ENCODE data around the gene NEU2.

Gene NEU2

DNA sequence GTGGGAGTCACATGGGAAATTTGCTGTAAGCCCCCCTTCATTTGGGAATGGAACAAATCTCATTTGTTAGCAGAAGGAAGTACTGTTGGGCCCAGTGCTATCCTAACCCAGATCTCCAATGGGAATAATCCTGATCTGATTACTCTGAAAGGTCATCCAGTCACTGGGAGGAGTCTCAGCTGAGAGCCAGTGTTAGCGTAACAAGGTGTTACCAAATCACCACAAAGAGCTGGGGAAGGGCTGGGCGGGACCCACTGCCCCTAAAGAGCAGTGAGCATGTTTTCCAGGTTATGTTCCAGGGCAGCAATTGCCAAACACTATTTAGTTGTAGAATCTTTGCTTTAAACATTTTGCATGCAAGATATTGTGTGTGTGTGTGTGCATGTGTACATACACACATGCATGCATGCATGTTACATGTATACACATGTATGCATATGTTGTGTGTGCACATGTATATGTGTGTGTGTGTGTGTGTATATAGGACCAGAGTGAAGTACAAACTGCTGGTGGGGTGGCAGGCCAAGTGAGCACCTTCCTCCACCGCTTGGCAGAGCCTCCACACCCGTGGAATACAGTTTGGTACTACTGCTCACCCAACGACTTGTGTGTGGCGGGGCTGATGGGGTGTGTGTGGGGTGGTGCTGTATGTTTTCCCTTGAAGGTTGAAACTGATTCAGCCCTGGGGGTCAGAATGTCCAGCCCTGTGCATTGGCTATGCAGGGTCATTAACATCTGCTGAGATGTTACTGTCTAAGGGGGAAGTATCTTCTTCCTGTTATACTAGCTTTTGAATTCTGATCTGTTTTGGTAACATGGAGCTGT is 42.9 kb downstream of the NEU2 start:
- DNase-seq (ENCODE audit: low spot score) (no peak), FAIRE-seq (peak; percentile 94)

DNA sequence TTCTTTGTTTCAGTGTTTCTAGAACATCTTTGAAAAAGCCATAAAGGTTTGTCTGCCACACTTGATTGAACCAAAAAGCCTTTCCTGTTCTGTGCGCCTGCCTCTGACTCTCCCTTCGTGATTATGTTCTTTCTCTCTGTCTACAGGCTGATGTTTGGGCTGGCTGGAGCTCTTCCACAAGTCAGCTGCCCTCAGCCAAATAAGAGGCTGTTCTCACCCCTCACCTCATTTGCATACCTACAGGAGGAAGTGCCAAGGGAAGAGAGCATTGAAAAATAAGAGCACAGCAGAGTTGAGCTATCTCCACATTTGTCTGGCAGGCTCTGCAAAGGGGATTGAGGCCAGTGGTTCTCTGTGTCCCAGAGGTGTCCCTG is 43.5 kb downstream of the NEU2 start:
- FAIRE-seq (no peak), DNase-seq (ENCODE audit: low spot score) (no peak)

DNA sequence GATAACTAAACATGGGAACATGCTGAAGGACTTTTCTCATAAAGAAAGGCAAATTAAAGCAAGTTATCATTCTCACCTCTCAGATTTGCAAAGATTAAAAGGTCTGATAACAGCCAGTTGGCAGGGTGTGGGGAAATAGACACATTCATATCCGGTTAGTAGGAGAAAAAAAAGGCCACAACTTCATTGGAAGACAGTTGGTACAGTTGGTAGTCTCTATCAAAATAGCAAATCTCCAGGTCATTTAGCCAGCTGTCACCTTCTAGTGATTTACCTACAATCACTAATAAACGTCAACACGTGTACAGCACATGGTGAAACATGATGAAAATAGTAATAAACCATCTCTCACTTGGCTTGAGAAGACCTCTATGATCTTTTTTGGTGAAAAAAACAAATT is 44.3 kb downstream of the NEU2 start:
- no peak for FAIRE-seq
- DNase-seq (ENCODE audit: low spot score) = no peak

DNA sequence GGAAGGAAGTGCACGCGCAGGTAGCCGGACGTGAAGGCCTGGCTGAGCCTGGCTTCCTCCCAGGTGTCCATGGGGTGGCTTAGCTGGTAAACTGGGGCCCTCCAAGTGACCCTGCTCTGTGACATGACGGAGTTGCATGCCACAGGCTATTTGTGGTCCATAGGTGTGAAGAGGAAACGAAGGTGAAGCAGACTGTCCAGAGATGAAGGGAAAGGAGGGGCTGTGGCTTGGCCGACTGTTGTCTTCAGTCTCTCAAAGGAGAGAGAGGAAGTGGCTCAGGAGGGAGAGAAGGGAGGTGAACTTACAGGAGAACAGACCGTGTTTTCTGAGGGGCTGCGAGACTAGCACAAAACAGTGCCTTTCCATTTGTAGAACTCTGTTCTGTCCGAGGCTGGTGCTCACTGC is 47.0 kb downstream of the NEU2 start:
- FAIRE-seq = no peak
- no peak for DNase-seq (ENCODE audit: low spot score)

DNA sequence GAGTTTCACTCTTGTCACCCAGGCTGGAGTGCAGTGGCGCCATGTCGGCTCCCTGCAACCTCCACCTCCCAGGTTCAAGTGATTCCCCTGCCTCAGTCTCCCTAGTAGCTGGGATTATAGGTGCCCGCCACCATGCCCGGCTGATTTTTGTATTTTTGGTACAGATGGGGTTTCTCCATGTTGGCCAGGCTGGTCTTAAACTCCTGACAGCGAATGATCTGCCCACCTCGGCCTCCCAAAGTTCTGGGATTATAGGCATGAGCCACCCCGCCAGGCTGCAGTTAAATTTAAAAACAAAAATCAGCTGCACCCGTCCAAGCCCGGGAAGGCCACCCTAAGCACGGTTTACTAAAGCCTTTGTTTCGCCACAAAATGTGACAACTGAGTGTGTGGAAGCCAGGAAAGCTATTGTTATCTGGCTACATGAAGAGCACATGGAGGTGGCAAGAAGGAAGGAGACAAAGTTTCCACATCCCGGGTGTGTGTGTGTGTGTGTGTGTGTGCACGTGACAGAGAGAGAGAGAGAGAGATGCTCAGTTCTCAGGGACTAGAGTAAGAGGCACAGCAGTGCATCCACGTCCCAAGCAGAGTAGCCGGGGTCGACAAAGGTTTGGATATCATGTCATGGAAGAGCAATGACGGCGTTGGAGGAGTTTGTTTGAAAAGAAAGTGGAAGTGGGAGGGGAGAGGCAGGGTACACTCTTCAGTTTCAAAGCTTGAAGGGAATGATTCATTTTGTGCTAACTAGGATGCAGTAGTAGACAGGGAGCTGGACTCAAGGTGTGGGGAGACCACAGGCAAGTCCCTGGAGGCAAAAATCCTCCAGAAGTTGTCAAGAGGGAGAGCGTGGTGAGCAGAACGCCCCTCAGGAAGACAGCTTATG is 47.7 kb downstream of the NEU2 start:
- FAIRE-seq (no peak), DNase-seq (ENCODE audit: low spot score) (no peak)

DNA sequence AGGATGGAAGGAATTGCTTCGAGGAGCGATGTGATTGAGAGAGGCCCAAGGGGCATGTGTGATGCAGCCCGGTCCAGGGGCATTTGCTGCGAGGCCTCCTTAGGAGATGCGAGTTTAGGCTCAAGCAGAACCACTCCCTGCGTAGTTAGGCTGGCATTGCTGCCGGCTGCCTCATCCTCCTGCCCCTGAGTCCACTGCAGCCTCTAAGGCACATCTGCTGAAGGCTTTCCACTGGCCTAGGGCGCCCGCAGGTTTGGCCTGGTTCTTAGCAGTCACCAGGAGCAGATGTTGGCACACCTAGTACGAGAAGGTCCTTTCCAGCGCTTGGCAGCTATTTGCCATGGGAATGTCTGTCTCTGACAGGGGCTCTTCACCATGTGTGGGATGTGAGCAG is 48.4 kb downstream of the NEU2 start:
- no peak for FAIRE-seq
- DNase-seq (ENCODE audit: low spot score) = no peak

DNA sequence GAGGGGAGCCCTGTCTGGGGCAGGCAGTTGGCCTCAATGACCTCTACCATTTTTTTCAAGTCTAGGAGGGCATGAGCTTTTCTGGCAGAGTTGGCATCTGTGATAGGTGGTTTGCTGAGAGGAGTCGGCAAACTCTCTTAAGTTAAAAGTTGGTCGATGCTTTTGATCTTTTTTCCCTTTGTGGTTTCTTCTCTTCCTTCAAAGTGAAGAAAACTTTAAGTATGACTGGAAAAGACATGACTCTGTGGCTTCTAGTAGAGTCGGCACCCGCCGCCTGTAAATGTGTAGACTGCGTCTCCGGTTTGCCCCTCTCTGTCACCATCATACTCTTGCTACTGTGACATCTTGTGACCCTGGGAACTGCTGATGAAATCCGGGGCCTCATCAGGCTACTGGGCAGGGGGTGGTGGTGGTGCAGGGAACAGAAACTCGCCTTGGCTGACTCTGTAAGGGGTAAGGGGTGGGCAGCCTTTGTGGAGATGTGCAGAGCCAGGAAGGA is 48.8 kb downstream of the NEU2 start:
- no peak for FAIRE-seq
- DNase-seq (ENCODE audit: low spot score) = no peak

DNA sequence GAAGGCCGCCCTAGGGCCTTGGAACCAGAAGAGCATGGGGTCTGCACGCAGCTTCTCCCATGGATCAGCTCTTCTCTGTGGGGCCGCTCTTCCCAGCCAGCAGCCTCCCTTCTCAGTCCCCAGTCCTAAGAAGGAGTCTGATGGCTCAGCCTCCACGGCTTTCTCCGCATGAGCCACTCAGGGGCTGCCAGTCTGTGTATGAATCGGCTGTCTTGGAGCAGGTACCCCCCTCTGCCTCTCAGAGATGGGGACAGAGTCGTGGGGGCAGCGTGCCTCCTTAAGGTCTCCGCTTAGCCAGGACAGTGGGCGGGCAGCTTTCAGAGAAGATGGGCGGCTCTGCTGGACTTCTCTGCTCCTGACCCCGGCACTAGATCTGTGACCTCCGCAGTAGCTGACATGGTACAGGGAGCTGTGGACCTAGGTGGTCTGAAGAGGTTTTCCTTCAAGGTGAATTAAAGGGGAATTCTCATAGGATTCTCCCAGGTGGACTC is 49.3 kb downstream of the NEU2 start:
- FAIRE-seq (no peak), DNase-seq (ENCODE audit: low spot score) (no peak)

DNA sequence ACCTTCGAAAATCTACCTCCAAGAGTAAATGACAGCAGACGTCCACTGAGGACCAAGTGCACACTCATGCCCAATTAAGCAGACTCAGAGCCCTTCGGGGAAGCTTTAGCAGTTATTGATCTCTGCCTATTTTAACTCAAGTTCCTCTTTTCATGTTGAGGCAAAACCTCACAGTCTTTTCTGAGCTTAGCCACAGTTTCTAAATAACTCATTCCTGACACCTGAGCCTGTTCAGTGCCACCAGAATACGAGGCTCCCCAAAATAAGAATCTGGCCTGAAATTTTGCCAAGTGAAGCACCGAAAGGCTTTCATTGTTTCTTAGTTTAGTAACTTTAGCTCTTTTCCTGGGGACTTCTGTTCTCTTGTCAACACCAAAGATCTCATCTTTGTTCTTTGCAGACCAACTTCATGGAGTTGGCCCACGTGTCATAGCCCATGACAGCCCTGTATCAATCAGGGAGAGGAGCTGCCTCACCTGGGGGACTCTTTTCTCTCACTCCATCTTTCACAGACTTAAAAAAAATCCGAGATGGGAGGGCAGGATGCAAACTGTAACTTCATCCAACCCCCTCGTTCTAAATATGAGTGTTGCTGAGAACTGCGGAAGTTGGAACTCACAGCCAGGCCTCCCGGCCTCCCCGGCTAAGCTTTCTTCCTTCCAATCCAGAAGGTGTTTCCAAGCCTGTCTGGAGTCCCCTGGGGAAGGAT is 49.9 kb downstream of the NEU2 start:
- DNase-seq (ENCODE audit: low spot score) (no peak), FAIRE-seq (no peak)

DNA sequence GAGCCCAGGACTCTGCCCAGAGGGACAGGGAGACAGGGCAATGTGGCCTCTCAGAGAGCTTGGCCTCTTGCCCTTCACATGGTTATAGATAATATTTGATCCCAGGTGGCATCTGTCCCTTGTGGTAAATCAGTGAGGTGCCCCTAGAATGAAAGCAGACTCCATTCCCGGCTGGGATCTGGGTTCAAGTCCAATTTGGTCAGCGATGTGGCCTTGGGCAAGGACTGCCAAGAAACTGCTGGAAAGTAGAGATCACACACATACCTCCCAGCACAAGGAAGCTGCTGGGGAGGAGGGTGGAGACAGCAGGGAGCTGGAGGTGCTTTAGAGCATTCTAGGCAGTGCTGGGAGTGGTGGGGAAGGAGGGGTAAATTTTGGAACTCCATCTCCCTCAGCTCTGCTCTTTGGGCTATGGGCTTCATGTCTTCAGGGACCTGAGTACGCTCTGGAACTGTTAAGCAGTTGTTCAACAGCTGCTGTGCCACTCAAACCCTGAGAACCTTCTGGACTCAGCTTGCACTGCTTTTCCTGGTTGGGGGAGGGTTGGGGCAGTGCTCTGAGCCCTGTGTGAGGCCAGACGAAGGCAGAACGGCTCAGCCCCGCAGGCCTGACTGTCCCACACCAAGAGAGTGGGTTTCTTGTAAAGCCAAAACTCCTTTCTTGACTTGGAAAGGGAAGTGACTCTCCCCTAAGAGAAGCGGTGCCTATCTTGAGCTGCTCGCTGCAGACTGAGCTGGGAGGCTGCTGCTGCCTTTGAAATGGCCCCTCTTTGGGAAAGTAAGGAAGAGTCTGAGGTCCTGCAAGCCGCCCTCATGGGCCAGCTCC is 50.7 kb downstream of the NEU2 start:
- DNase-seq (ENCODE audit: low spot score) (no peak), FAIRE-seq (no peak)

DNA sequence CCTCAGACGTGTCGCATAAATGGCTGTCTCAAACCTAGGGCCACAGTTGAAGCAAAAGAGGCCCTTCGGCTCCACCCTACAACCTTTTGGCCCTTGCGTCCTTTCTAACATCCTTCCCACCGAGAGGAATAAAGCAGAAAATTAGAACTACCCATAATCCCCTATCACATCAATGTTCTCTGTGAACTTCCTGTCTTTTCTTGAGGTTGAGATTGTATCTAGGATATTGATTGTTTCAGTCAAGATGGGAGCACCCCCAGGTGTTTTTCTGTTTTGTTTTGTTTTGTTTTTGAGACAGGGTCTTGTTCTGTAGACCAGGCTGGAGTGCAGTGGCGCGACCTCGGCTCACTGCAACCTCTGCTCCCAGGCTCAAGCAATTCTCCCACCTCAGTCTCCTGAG is 51.3 kb downstream of the NEU2 start:
- DNase-seq (ENCODE audit: low spot score) (no peak), FAIRE-seq (no peak)

DNA sequence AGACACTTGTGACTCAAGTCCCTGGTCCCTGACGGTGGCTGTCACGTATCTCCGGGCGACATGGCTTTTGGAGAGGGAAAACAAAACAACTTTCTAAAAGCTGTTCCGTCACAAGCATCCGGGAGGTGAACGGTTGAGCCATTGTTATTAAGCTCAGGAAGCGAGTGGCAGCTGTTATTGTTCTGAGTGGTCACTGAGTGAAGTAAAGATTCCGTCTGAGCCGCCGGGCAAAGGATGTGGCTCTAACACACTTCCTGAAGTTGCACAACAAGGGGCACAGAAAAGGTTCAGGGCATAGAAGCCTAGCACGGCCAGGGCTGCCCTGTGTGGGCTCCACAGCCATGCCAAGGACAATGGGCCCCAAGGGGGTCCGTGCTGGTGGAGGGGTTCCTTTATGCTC is 52.0 kb downstream of the NEU2 start:
- FAIRE-seq = no peak

More for the DNA sequence above, 52.0 kb downstream of the NEU2 start:
- peak; percentile 22 for DNase-seq (ENCODE audit: low spot score)

Data from urothelium cell line (cell line).